WI38 (cell line): ENCODE results near the gene TM4SF5.

Source experiments
- H3K4me3 ChIP-seq: 2 replicates; pipeline ENCODE4 v1.5.1; 2011; ENCODE audit warnings: low read depth, mild to moderate bottlenecking, control low read depth, low read length
- CTCF ChIP-seq: IDR thresholded peaks from 2 replicates; pipeline ENCODE4 v1.5.1; 2012; ENCODE audit warnings: low read depth, mild to moderate bottlenecking, control low read depth, low read length

The TM4SF5 gene

GRCh38 chr17:4766723-4767122 lies 5.0 kb upstream of the TM4SF5 start:
- no peak overlapping the region for H3K4me3 ChIP-seq
- TF ChIP-seq CTCF, result no peak

- no peak for TF ChIP-seq CTCF
- H3K4me3 ChIP-seq, result no peak overlapping the region
These were observed 3.4 kb upstream of the TM4SF5 start for GRCh38 chr17:4768298-4768697.

DNA sequence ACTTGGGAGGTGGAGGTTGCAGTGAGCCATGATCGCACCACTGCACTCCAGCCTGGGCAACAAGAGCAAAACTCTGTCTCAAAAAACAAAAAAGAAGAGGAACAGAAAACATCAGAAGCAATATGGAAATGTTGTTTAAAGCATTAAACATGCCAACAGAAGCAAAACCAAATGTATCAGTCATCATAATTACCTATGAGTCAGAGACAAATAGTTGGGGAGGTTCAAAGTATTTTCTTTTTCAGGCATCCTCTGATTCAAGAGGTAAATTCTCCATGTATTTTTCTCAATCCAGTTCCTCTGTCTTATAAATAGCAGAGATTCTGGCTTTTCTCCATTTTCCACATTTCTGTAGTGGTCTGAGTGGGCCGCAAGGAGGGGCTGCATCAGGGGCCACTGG lies 2.1 kb upstream of the TM4SF5 start:
- TF ChIP-seq CTCF, result no peak
- no peak overlapping the region for H3K4me3 ChIP-seq

- no peak overlapping the region for H3K4me3 ChIP-seq
- no peak for TF ChIP-seq CTCF
These were observed 538 bp downstream of the TM4SF5 start for GRCh38 chr17:4772235-4772613.

- H3K4me3 ChIP-seq, result no peak overlapping the region
- TF ChIP-seq CTCF, result no peak
These were observed 6.5 kb downstream of the TM4SF5 start for GRCh38 chr17:4777969-4778760.

GRCh38 chr17:4780325-4780955 lies 8.8 kb downstream of the TM4SF5 start:
- no peak overlapping the region for H3K4me3 ChIP-seq
- no peak for TF ChIP-seq CTCF

GRCh38 chr17:4782652-4783051 lies 11.0 kb downstream of the TM4SF5 start:
- no peak overlapping the region for H3K4me3 ChIP-seq
- TF ChIP-seq CTCF, result no peak
